ENCODE data around the gene TPO.

Gene TPO

GRCh38 chr2:1527153-1527992 is 114.1 kb downstream of the TPO start:
- no peak for TF ChIP-seq CTCF (IDR thresholded peaks at IDR 0.05; ENCODE audit: unreplicated experiment in 3 of 3)
- H3K9me3 Mint-ChIP-seq: no peaks in the 10 kb centered on the region

GRCh38 chr2:1528273-1529064 is 115.2 kb downstream of the TPO start:
- no peaks in the 10 kb centered on the region for H3K9me3 Mint-ChIP-seq
- H3K36me3 Mint-ChIP-seq (ENCODE audit: low read depth): no peaks in the 10 kb centered on the region
- no peak overlapping the region for H3K27ac Mint-ChIP-seq
- no peak overlapping the region for H3K4me3 Mint-ChIP-seq
- H3K4me1 Mint-ChIP-seq: no peaks in the 10 kb centered on the region
- no peak for TF ChIP-seq CTCF (IDR thresholded peaks at IDR 0.05; ENCODE audit: unreplicated experiment in 3 of 3)
- H3K27me3 Mint-ChIP-seq (ENCODE audit: low read depth): peaks cover 27% of the 10 kb centered on the region

More at GRCh38 chr2:1527153-1527992, 114.1 kb downstream of the TPO start:
- Mint-ChIP-seq H3K36me3 (ENCODE audit: low read depth) (no peaks in the 10 kb centered on the region), H3K4me1 (no peaks in the 10 kb centered on the region), H3K27me3 (ENCODE audit: low read depth) (peaks cover 31% of the 10 kb centered on the region), H3K4me3 (no peak overlapping the region), H3K27ac (no peak overlapping the region)

- peak; percentile 39 to 54 (median 43) for TF ChIP-seq CTCF (IDR thresholded peaks at IDR 0.05; ENCODE audit: unreplicated experiment in 3 of 3)
- H3K27ac Mint-ChIP-seq: no peak overlapping the region
- no peaks in the 10 kb centered on the region for H3K9me3 Mint-ChIP-seq
- peaks cover 32% of the 10 kb centered on the region for H3K27me3 Mint-ChIP-seq (ENCODE audit: low read depth)
- H3K4me3 Mint-ChIP-seq: no peak overlapping the region
- no peaks in the 10 kb centered on the region for H3K36me3 Mint-ChIP-seq (ENCODE audit: low read depth)
- H3K4me1 Mint-ChIP-seq: peaks cover 23% of the 10 kb centered on the region
These were observed 125.4 kb downstream of the TPO start for GRCh38 chr2:1538663-1539062.

GRCh38 chr2:1539441-1539840 is 126.2 kb downstream of the TPO start:
- no peaks in the 10 kb centered on the region for H3K9me3 Mint-ChIP-seq
- no peak overlapping the region for H3K4me3 Mint-ChIP-seq
- peaks cover 28% of the 10 kb centered on the region for H3K27me3 Mint-ChIP-seq (ENCODE audit: low read depth)
- no peak for TF ChIP-seq CTCF (IDR thresholded peaks at IDR 0.05; ENCODE audit: unreplicated experiment in 3 of 3)
- H3K27ac Mint-ChIP-seq: no peak overlapping the region
- H3K4me1 Mint-ChIP-seq: peaks cover 23% of the 10 kb centered on the region
- H3K36me3 Mint-ChIP-seq (ENCODE audit: low read depth): no peaks in the 10 kb centered on the region

- Mint-ChIP-seq H3K9me3 (no peaks in the 10 kb centered on the region), H3K4me1 (peaks cover 23% of the 10 kb centered on the region), H3K27ac (peak overlapping the region in 1 of 3 experiments; percentile 6), H3K27me3 (ENCODE audit: low read depth) (peaks cover 25% of the 10 kb centered on the region), H3K36me3 (ENCODE audit: low read depth) (no peaks in the 10 kb centered on the region), H3K4me3 (no peak overlapping the region)
- no peak for TF ChIP-seq CTCF (IDR thresholded peaks at IDR 0.05; ENCODE audit: unreplicated experiment in 3 of 3)
These were observed 126.7 kb downstream of the TPO start for GRCh38 chr2:1539973-1540372.
